Measurements from ENCODE around the gene SAP30BP.

Gene SAP30BP

DNA sequence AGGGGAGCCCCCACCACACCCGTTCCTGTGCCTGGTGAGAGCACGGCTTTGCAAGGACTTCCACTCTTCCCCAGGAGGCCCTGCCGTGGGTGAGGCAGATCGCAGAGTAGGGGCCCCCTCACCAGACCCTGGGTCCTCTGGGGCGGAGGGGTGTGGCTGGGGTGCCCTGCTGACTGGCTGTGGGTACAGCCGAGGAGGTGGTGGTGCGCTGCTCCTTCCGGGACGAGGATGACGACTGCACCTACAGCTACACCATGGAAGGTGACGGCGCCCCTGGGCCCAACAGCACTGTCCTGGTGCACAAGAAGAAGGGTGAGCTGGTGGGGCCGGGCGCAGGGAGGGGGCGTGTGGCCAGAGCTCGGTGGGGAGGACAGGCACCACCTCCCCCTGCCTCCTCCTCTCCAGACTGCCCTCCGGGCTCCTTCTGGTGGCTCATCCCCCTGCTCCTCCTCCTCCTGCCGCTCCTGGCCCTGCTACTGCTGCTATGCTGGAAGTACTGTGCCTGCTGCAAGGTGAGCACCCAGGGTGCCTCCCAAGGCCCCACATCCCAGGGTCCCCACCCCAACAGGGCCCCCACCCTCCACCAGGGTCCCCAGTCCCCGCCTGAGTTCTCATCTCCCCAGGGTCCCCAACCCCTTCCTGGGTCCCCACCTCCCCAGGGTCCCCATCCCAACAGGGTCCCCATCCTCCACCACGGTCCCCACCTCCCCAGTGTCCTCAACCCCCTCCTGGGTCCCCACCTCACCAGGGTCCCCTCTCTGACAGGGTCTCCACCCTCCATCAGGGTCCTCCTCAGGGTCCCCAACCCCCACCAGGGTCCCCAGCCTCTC is 70.2 kb downstream of the SAP30BP start:
- DNase-seq: no peak

DNA sequence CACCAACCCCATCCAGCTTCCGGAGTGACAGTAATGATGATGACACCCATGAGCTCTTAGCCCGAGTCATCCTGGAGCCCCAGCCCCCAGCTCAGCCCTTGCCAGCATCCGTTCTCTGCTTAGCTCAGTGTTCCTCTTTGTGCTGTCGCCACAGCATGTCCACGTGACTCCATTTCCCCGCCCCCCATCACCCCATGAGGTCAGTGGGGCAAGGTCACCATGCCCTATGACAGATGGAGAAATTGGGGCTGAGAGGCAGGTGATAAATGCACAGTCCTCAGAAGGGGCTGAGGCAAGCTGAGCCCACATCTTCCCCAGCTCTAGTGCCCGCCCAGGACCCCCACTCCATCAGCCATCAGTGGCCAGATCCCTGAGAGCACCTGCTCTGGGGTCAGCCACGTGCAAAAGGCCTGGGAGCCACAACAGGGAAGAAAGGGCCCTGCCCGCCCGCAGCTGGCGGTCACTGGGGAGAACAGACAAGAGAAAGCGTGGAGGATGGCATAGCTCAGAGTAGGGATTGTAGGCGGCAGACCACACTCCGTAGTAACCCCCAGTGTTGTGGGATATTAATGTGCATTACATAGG is 71.2 kb downstream of the SAP30BP start:
- peak in 28 of 56 donors; percentile 3 to 71 (median 38) for DNase-seq

DNA sequence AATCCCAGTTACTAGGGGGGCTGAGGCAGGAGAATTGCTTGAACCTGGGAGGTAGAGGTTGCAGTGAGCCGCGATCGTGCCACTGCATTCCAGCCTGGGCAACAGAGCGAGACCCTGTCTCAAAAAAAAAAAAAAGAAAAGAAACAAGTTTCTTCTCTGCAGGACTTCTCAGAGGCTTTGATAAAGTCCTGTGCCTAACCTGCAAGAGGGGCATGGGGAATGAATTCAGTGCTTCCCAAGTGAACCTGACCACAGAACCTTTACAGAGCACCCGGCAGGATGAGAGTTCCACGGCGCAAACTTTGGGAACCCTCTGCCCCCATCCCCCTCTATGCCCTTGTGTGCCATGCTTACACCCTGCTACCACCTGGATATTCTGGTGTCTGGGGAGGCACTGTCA is 72.0 kb downstream of the SAP30BP start:
- DNase-seq: no peak

DNA sequence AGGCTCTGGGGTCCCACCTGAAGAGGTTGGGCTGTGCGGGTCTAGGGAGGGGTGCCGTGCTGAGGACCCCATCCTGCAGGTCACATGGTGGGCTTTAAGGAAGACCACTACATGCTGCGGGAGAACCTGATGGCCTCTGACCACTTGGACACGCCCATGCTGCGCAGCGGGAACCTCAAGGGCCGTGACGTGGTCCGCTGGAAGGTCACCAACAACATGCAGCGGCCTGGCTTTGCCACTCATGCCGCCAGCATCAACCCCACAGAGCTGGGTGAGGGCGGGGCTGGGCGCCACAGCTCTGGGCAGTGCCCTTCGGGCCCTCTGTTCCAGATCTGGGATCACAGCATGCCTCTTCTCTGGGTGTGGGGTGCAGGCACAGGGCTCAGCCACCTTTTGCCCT is 72.7 kb downstream of the SAP30BP start:
- DNase-seq: no peak

DNA sequence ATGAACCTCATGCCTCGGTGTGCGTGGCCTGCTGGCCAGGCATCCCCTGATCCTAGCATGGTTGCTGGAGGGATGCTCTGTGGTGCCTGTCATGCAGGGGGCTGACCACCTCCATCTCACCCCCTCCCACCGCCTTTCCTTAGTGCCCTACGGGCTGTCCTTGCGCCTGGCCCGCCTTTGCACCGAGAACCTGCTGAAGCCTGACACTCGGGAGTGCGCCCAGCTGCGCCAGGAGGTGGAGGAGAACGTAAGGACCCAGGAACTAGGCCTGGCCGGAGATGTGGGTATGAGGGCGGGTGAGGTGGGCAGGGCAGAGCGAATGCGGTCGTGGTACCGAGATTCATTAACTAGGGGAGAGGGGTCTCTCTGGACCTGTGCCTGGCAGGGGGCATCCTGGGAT is 73.1 kb downstream of the SAP30BP start:
- no peak for DNase-seq

DNA sequence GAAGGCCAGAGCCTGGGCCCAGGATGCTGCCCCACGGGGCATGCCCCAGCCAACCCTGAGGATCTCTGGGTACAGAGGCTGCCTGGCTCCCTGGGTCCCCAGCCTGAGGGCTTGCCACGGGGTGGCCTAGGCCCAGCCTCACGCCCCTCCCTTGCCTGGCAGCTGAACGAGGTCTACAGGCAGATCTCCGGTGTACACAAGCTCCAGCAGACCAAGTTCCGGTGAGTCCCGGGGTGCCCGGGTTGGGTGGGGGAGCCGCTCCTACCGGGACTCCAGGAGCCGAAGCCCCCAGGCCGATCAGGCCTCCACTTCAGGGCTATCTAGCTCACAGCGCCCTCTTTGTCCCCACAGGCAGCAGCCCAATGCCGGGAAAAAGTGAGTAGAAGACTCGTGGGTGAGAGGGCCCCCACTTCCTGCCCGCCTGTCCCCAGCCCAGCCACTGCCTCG is 73.5 kb downstream of the SAP30BP start:
- no peak for DNase-seq

DNA sequence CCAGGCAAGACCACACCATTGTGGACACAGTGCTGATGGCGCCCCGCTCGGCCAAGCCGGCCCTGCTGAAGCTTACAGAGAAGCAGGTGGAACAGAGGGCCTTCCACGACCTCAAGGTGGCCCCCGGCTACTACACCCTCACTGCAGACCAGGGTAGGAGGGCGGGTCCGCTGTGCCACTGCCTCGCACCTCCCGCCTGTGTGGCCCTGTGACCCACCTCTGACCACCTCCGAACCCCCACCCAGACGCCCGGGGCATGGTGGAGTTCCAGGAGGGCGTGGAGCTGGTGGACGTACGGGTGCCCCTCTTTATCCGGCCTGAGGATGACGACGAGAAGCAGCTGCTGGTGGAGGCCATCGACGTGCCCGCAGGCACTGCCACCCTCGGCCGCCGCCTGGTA is 75.2 kb downstream of the SAP30BP start:
- DNase-seq: no peak

DNA sequence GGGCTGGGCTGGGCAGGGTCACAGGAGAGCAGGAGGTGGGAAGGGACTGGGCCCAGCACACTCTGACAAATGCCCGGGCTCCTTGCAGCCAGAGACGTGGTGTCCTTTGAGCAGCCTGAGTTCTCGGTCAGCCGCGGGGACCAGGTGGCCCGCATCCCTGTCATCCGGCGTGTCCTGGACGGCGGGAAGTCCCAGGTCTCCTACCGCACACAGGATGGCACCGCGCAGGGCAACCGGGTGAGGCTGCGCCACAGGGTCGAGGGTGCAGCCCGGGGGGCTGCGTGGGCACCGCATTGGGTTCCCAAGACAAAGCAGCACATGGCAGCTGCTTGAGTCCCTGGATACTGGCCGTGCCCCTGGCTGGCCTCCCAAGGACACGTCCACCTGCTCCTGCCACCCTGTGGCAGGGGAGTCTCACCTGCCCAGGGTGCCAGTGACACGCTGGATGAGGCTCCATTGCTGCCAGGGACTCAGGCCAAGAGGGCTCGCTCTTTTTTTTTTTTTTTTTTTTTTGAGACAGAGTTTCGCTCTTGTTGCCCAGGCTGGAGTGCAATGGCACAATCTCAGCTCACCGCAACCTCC is 76.6 kb downstream of the SAP30BP start:
- no peak for DNase-seq

DNA sequence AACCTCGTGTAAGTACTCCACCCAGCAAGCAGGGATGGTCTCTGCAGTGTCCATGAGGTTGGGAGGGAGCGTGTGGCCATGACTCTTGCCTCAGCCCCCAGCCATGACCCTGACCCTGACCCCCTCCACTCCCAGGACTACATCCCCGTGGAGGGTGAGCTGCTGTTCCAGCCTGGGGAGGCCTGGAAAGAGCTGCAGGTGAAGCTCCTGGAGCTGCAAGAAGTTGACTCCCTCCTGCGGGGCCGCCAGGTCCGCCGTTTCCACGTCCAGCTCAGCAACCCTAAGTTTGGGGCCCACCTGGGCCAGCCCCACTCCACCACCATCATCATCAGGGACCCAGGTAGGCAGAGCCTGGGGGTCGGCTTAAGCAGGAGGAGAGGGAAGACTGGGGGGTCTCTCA is 81.6 kb downstream of the SAP30BP start:
- DNase-seq: no peak

DNA sequence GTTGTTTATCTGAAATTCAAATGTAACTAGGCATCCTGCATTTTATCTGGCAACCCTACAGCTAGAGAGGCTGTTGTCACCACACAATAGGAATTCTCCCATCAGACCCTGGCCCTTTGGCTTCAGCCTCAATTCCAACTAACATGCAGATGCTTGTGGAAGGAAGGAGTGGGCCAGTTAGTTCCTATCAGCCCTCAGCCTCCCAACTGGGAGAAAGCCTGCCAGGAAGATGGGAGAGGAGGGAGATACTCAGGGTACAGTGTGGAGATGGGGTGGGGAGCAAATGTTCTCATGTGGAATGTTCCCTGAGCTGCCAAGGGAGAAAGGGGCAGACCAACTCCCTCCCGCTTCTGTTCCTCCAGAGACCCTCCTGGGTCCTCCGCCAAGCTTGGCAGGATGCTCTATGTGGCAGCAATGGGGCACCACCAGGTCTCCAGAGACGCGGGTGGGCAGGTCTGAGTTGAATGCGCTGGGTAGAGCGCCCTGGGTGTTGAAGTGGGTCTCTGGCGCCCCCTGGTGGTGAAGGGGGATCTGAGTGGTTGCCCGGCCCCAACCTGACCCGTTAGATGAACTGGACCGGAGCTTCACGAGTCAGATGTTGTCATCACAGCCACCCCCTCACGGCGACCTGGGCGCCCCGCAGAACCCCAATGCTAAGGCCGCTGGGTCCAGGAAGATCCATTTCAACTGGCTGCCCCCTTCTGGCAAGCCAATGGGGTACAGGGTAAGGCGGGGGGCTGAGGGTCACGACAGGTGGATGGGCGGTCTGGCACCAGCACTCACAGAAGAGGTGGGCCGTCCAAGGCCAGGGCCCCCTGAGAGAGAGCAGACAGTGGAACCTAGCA is 82.6 kb downstream of the SAP30BP start:
- DNase-seq: peak in 54 of 56 donors; percentile 28 to 95 (median 70)

DNA sequence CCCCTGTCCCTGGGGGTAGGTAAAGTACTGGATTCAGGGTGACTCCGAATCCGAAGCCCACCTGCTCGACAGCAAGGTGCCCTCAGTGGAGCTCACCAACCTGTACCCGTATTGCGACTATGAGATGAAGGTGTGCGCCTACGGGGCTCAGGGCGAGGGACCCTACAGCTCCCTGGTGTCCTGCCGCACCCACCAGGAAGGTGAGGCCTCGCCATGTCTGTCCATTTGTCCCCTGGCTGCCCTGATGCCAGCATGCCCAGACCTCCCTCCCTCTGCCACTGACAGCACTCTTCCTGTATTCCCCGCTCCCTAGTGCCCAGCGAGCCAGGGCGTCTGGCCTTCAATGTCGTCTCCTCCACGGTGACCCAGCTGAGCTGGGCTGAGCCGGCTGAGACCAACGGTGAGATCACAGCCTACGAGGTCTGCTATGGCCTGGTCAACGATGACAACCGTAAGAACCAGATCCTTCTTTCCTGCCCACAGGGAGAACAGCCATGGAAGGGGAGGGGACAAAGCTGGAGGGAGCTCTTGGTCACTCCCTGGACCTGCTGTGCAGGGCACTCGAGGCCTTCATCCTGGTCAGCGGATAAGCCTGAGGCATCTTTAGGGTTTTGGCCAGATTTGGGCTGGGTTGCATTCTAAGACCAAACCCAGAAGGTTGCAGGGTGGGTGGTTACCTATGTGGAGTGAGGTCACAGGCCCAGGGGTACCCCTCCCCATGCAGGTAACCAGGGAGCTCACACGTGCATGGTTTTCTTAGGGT is 83.7 kb downstream of the SAP30BP start:
- no peak for DNase-seq

DNA sequence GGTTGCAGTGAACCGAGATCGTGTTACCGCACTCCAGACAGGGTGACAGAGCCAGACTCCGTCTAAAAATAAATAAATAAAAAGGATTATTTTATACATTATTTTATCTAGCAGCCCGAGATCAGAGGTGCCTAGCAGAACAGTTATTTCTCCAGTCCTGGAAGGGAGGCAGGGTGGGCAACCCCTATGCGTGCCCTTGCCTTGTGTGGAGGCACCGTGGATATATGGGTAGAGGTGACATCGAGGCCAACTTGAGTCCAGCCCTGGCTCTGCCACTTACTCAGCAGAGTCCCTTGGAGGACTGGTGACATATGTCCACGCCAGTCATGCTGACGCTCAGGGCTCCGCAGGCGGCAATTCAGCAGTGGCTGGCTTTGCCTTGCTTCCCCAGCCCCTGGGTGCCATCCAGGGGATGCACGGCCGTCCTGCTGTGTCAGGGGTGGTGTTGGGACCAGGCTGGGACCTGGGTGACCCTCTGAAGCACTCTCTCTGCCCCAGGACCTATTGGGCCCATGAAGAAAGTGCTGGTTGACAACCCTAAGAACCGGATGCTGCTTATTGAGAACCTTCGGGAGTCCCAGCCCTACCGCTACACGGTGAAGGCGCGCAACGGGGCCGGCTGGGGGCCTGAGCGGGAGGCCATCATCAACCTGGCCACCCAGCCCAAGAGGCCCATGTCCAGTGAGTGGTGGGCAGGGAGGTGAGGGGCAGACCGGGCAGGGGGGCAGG is 84.7 kb downstream of the SAP30BP start:
- DNase-seq: no peak

DNA sequence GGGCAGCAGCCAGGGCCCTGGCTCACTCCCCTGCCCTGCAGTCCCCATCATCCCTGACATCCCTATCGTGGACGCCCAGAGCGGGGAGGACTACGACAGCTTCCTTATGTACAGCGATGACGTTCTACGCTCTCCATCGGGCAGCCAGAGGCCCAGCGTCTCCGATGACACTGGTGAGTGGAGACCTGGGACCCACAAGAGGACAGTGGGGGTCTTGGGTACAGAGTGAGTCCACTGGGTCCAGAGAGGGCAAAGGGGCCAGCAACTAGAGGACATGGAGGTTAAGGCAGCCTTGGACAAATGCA is 85.2 kb downstream of the SAP30BP start:
- no peak for DNase-seq

DNA sequence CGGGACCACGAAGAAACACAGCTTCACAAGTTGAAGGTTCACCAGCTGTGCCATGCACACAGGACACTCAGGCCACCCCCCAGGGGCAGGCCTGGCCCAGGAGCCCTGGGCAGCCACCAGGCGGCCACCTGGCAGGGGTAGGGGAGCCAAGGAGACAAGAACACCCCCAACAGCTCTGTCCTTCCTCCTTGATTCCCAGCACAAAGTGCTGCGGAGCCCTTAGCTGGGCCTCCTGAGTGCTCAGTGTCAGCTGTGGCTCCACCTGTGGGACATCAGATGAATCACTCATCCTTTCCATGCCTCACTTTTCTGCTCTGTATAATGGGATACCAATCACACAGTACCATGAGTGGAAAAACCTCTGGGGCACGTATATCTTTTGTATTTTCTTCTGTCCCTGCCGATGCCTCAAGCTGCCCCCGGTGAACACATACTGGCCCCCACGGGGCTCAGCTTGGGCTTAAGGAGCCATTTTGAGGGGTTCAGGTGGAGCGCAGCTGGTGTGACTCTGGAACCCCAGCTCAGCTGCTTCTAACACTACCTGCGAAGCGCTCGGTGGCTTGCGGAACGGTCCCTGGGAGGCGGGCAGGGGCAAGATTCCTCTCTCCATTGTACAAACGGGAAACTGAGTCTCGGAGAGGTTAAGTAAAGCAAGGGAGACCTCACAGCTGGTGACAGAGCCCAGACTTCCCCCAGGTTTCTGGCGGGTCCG is 85.8 kb downstream of the SAP30BP start:
- no peak for DNase-seq

DNA sequence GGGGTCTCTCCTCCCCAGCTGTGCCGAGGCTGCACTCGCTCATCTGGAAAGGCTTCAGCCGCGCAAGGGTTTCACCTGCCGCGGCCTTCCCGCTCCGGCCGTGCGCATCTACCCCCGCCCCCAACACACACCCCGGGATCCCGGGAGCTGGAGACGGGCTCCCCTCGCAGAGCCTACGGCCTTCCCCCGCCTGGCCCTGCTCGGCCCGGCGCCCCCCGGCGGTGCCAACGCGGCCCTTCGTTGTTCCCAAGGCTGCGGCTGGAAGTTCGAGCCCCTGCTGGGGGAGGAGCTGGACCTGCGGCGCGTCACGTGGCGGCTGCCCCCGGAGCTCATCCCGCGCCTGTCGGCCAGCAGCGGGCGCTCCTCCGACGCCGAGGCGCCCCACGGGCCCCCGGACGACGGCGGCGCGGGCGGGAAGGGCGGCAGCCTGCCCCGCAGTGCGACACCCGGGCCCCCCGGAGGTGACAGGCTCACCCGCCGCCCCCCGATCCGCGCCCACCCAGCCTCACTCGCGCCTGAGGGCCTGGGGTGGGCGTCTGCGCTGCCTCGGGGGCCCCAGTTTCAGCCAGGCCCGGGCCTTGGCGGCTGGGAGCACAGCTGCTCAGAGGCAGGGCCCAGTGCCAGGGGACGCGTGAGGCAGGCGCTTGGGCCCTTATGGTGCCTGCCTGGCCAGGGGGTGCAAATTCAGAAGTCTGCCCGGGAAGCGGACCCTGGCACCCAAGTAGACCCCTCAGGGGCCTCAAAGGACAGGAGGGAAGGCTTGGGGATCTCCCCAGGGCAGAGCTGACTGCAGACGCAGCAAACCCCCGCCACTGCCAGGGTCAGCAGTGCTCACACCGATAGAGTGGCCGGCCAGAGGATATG is 86.6 kb downstream of the SAP30BP start:
- DNase-seq: peak in 41 of 56 donors; percentile 15 to 76 (median 57)

DNA sequence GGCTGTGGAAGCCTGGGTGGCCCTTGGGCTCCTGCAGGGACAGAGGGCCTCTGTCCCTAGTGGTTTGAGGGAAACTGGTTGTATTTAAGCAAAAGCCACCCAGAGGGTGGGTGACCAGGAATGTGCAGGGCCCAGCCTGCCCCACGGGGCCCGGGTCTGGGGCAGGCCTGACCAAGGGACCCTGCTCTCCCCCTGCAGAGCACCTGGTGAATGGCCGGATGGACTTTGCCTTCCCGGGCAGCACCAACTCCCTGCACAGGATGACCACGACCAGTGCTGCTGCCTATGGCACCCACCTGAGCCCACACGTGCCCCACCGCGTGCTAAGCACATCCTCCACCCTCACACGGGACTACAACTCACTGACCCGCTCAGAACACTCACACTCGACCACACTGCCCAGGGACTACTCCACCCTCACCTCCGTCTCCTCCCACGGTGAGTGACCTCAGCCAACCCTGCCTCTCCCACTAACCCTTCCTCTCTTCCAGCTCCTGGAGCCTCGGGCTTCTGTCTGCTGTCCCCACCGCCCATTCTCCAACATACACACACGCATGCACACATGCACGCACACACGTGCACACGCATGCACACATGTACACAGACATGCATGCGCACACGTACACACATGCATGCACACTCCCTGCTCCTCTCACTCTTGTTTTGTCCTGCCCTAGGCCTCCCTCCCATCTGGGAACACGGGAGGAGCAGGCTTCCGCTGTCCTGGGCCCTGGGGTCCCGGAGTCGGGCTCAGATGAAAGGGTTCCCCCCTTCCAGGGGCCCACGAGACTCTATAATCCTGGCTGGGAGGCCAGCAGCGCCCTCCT is 87.5 kb downstream of the SAP30BP start:
- DNase-seq: no peak

DNA sequence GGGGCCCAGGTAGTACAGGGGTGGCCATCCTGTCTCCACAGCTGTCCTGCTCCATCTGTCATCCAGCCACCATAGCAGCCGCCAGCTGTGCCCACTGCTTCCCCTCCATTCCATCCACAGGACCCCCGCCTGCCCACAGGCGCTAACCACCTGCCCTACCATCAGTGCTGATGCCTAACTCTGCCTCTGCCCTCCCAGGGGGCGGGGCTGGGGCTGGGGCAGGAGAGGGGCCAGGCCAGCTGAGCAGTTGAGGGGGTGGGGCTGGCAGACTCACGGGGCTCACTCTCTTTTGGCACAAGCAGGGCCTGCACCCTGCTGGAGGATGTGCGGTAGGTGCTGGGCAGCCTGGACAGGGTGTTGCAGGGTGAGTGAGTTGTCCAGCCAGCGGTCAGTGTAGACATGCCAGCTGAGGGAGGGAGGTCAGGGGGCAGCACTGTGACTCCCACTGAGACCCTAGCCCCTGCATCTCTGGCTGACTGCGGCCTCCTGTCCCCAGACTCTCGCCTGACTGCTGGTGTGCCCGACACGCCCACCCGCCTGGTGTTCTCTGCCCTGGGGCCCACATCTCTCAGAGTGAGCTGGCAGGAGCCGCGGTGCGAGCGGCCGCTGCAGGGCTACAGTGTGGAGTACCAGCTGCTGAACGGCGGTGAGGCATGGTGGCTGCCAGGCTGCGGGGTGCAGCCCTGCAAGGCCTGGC is 88.2 kb downstream of the SAP30BP start:
- DNase-seq: no peak
